H1 (cell line): ENCODE results near the gene TLCD3A. TPM values are rescaled to one million over a fixed set of nuclear protein-coding genes. Genes with fewer than 3 reads are reported as not detected.

Experiments
- CTCF ChIA-PET: fragments of 300-600 bp; sonication (Branson Sonifier 250); formaldehyde crosslinking; loops from one replicate; lab custom pipeline; 2021; ENCODE audit not compliant: partially characterized antibody; lab: Charles Lee
- POLR2A ChIA-PET: fragments of 300-600 bp; sonication (Branson Sonifier 250); formaldehyde crosslinking; loops from one replicate; lab custom pipeline; 2021; ENCODE audit warnings: inconsistent platforms; ENCODE audit not compliant: partially characterized antibody; lab: Charles Lee
- DNase-seq, 2 experiments: peaks; one replicate each; pipeline versions ENCODE4 v3.0.0 to v3.0.0-alpha.2; 2010 to 2022; ENCODE audit warnings: low spot score in 2 of 2, low read depth in 1 of 2, mixed read lengths in 1 of 2
- FAIRE-seq: peaks from 2 replicates; lab custom pipeline; 2011; peaks lifted over from hg19 to GRCh38; lab: Jason Lieb, UNC
- H2AFZ ChIP-seq: 2 replicates; pipeline ENCODE4 v1.8.1; 2012; ENCODE audit warnings: low read length, inconsistent platforms
- H2AK5ac ChIP-seq: 2 replicates; pipeline ENCODE4 v1.6.1; 2013; ENCODE audit warnings: low read depth, low read length
- H2BK120ac ChIP-seq: replicated peaks from 2 replicates; pipeline ENCODE3; 2013; ENCODE audit warnings: low read depth, low read length, inconsistent platforms
- H2BK12ac ChIP-seq: 2 replicates; pipeline ENCODE4 v1.6.1; 2013; ENCODE audit warnings: low read depth, low read length
- H2BK15ac ChIP-seq: 2 replicates; pipeline ENCODE4 v1.6.1; 2013; ENCODE audit warnings: low read length
- H2BK20ac ChIP-seq: 2 replicates; pipeline ENCODE4 v1.6.1; 2013; ENCODE audit warnings: low read length
- H2BK5ac ChIP-seq: 2 replicates; pipeline ENCODE4 v1.6.1; 2013; ENCODE audit warnings: low read depth, low read length
- H3K14ac ChIP-seq: 2 replicates; pipeline ENCODE4 v1.6.1; 2013; ENCODE audit warnings: inconsistent platforms; ENCODE audit not compliant: insufficient read length
- H3K18ac ChIP-seq: 2 replicates; pipeline ENCODE4 v1.6.1; 2013; ENCODE audit warnings: low read length; ENCODE audit errors: extremely low read depth
- H3K23ac ChIP-seq: 2 replicates; pipeline ENCODE4 v1.6.1; 2013; ENCODE audit warnings: inconsistent platforms; ENCODE audit not compliant: insufficient read length
- H3K23me2 ChIP-seq: 2 replicates; pipeline ENCODE4 v1.6.1; 2013; ENCODE audit warnings: low read depth, low read length
- H3K27ac ChIP-seq: 2 replicates; pipeline ENCODE4 v1.6.1; 2011; ENCODE audit warnings: low read depth, low read length, inconsistent platforms
- H3K27me3 ChIP-seq, 4 experiments: replicated peaks in 1 of 4; 1 replicate in 1 of 4; 2 replicates in 3 of 4; pipeline versions ENCODE4 v1.6.1 to v1.8.1; 2011 to 2013; ENCODE audit warnings: low read length in 3 of 4, mild to moderate bottlenecking in 3 of 4, inconsistent platforms in 2 of 4, mixed read lengths in 2 of 4, moderate library complexity in 1 of 4; ENCODE audit not compliant: control insufficient read depth in 3 of 4, insufficient read depth in 3 of 4; ENCODE audit errors: extremely low read depth in 1 of 4
- H3K36me3 ChIP-seq, 4 experiments: 2 replicates each; pipeline versions ENCODE4 v1.6.1 to v1.8.1; 2011 to 2013; ENCODE audit warnings: mild to moderate bottlenecking in 4 of 4, low read length in 3 of 4, moderate library complexity in 2 of 4, control low read depth in 1 of 4, inconsistent platforms in 1 of 4; ENCODE audit not compliant: insufficient read depth in 4 of 4, control insufficient read depth in 2 of 4
- H3K4ac ChIP-seq: replicated peaks from 2 replicates; pipeline ENCODE3; 2013; ENCODE audit warnings: low read length, low read depth, mixed read lengths, inconsistent platforms; ENCODE audit not compliant: insufficient read length
- H3K4me1 ChIP-seq, 4 experiments: replicated peaks in 1 of 4; 1 replicate in 1 of 4; 2 replicates in 3 of 4; pipeline versions ENCODE4 v1.6.1 to v1.8.1; 2011 to 2013; ENCODE audit warnings: low read length in 3 of 4, inconsistent platforms in 2 of 4, mixed read lengths in 1 of 4; ENCODE audit not compliant: insufficient read depth in 4 of 4, control insufficient read depth in 3 of 4
- H3K4me2 ChIP-seq, 2 experiments: 2 replicates each; pipeline versions ENCODE4 v1.6.1 to v1.8.1; 2011 to 2013; ENCODE audit warnings: low read depth in 2 of 2, low read length in 2 of 2, control low read depth in 1 of 2, inconsistent platforms in 1 of 2, mild to moderate bottlenecking in 1 of 2; ENCODE audit not compliant: insufficient read depth in 1 of 2
- H3K4me3 ChIP-seq, 4 experiments: fragments of 200-600, 300-600 bp in 1 of 4; sonication (generic), shearing (Covaris generic), sonication (Bioruptor Twin) in 1 of 4; 2 replicates each; pipeline versions ENCODE4 v1.5.1 to v1.8.1; 2011 to 2016; ENCODE audit warnings: low read length in 4 of 4, low read depth in 3 of 4, control low read depth in 2 of 4, inconsistent platforms in 2 of 4, mild to moderate bottlenecking in 2 of 4, mixed read lengths in 1 of 4, moderate library complexity in 1 of 4; ENCODE audit not compliant: insufficient read depth in 2 of 4; ENCODE audit errors: extremely low read depth in 1 of 4
- H3K56ac ChIP-seq: replicated peaks from 2 replicates; pipeline ENCODE3; 2013; ENCODE audit warnings: low read depth, mild to moderate bottlenecking, mixed read lengths, low read length, inconsistent platforms; ENCODE audit not compliant: insufficient read length
- H3K79me1 ChIP-seq: 2 replicates; pipeline ENCODE4 v1.6.1; 2013; ENCODE audit warnings: low read depth, low read length, control low read depth
- H3K79me2 ChIP-seq, 2 experiments: 2 replicates each; pipeline versions ENCODE4 v1.6.1 to v1.8.1; 2012 to 2013; ENCODE audit warnings: low read length in 2 of 2, mild to moderate bottlenecking in 2 of 2, inconsistent platforms in 1 of 2; ENCODE audit not compliant: insufficient read depth in 2 of 2, control insufficient read depth in 1 of 2
- H3K9ac ChIP-seq, 4 experiments: replicated peaks in 1 of 4; 1 replicate in 1 of 4; 2 replicates in 3 of 4; pipeline versions ENCODE4 v1.6.1 to v1.8.1; 2011 to 2013; ENCODE audit warnings: low read depth in 3 of 4, low read length in 3 of 4, control low read depth in 2 of 4, mild to moderate bottlenecking in 2 of 4, moderate library complexity in 2 of 4, inconsistent platforms in 1 of 4; ENCODE audit errors: extremely low read depth in 1 of 4
- H3K9me3 ChIP-seq, 2 experiments: 2 replicates each; pipeline versions ENCODE4 v1.6.1 to v1.8.1; 2012 to 2013; ENCODE audit warnings: mild to moderate bottlenecking in 2 of 2, moderate library complexity in 2 of 2, control low read depth in 1 of 2, inconsistent platforms in 1 of 2, low read depth in 1 of 2, low read length in 1 of 2, mixed read lengths in 1 of 2; ENCODE audit not compliant: insufficient read depth in 2 of 2
- H4K20me1 ChIP-seq, 2 experiments: replicated peaks in 1 of 2; 2 replicates each; pipeline versions ENCODE3 to v1.8.1; 2011 to 2013; ENCODE audit warnings: inconsistent platforms in 2 of 2, low read length in 2 of 2, mild to moderate bottlenecking in 1 of 2; ENCODE audit not compliant: insufficient read depth in 2 of 2, control insufficient read depth in 1 of 2
- H4K5ac ChIP-seq: 2 replicates; pipeline ENCODE4 v1.6.1; 2013; ENCODE audit warnings: low read length, low read depth, mixed read lengths, inconsistent platforms; ENCODE audit not compliant: insufficient read length
- H4K8ac ChIP-seq: 2 replicates; pipeline ENCODE4 v1.8.0; 2013; ENCODE audit warnings: mild to moderate bottlenecking, moderate library complexity, low read length, inconsistent platforms; ENCODE audit not compliant: insufficient read depth; ENCODE audit errors: extremely low read depth
- H4K91ac ChIP-seq: replicated peaks from 2 replicates; pipeline ENCODE3; 2013; ENCODE audit warnings: low read length, mixed read lengths, inconsistent platforms; ENCODE audit not compliant: insufficient read length
- ASH2L ChIP-seq: fragments of 200-600, 300-600 bp; sonication (generic); IDR thresholded peaks from one replicate; pipeline ENCODE4 v1.7.1; 2017; ENCODE audit warnings: low read length
- BRCA1 ChIP-seq: IDR thresholded peaks from 2 replicates; pipeline ENCODE4 v1.6.1; 2012; ENCODE audit warnings: low read depth, low read length, improper control_type of control experiment
- CEBPB ChIP-seq: IDR thresholded peaks from 2 replicates; pipeline ENCODE4 v1.6.1; 2012; ENCODE audit warnings: low read depth, low read length
- CTCF ChIP-seq, 3 experiments: IDR thresholded peaks; 1 replicate in 2 of 3; 2 replicates in 1 of 3; pipeline versions ENCODE4 v1.5.1 to v1.6.1; 2011; ENCODE audit warnings: low read length in 3 of 3, mild to moderate bottlenecking in 3 of 3, inconsistent platforms in 2 of 3, low read depth in 1 of 3, moderate library complexity in 1 of 3; ENCODE audit not compliant: insufficient read depth in 1 of 3; ENCODE audit errors: control extremely low read depth in 1 of 3
- GABPA ChIP-seq: IDR thresholded peaks from 2 replicates; pipeline ENCODE4 v1.6.1; 2011; ENCODE audit warnings: mild to moderate bottlenecking, low read length, moderate library complexity, borderline replicate concordance; ENCODE audit not compliant: insufficient read depth
- HDAC2 ChIP-seq, 2 experiments: fragments of 300-600 bp in 1 of 2; sonication (generic) in 1 of 2; IDR thresholded peaks; 2 replicates each; pipeline ENCODE4 v1.6.1; 2011 to 2012; ENCODE audit warnings: low read depth in 2 of 2, low read length in 2 of 2, mild to moderate bottlenecking in 2 of 2, moderate library complexity in 2 of 2, borderline replicate concordance in 1 of 2, inconsistent platforms in 1 of 2
- JUN ChIP-seq: IDR thresholded peaks from 2 replicates; pipeline ENCODE4 v1.6.1; 2011; ENCODE audit warnings: low read depth, mild to moderate bottlenecking, improper control_type of control experiment, low read length
- RFX5 ChIP-seq: IDR thresholded peaks from 2 replicates; pipeline ENCODE4 v1.6.1; 2011; ENCODE audit warnings: low read depth, low read length, improper control_type of control experiment, borderline replicate concordance
- SAP30 ChIP-seq: fragments of 300-600 bp; sonication (generic); IDR thresholded peaks from 2 replicates; pipeline ENCODE4 v1.7.1; 2012; ENCODE audit warnings: low read length, moderate library complexity, mild to moderate bottlenecking, inconsistent platforms; ENCODE audit not compliant: insufficient read depth, insufficient replicate concordance
- SIRT6 ChIP-seq: IDR thresholded peaks from one replicate; pipeline ENCODE4 v1.7.1; 2012; ENCODE audit warnings: low read length, inconsistent platforms
- WGBS, 2 experiments: shearing (Covaris generic) in 1 of 2; methylation state at CpG; one replicate each; pipeline versions ENCODE4 v1.1.6 to v1.1.7; 2013 to 2015; ENCODE audit warnings: low lambda C conversion rate in 2 of 2, mixed read lengths in 2 of 2, inconsistent platforms in 1 of 2, low coverage in 1 of 2, missing lambda C conversion rate in 1 of 2; ENCODE audit not compliant: insufficient replicate concordance in 2 of 2, insufficient coverage in 1 of 2, insufficient read length in 1 of 2; ENCODE audit errors: extremely low coverage in 1 of 2, missing lambda C conversion rate in 1 of 2; 5-methylcytosine and 5-hydroxymethylcytosine counted together
- polyA plus RNA-seq, 7 experiments: library from polyadenylated mRNA; depleted of rRNA in 3 of 7; stranded (reverse) in 5 of 7; unstranded in 2 of 7; fragments of >200 nt in 5 of 7; fragments of 200-250 nt in 2 of 7; gene quantifications; 1 replicate in 5 of 7; 2 replicates in 1 of 7; 4 replicates in 1 of 7; pipeline versions ENCODE4 v1.2.1 to v1.2.3, GENCODE V29; 2011 to 2013; ENCODE audit warnings: missing spikeins in 2 of 7, mixed read lengths in 2 of 7
- total RNA-seq: library from RNA; stranded (reverse); fragmentation: NEBNext Ultra II Directional; extraction: Animal tissue kit (Norgen Biotek cat#: 25700); gene quantifications from 2 replicates; pipeline ENCODE4 v1.2.1, GENCODE V29; 2021

The TLCD3A gene
- total and polyA plus RNA-seq, 2 of the 8 experiments (the other 6 are each of a cell fraction or from before 2014, with no cell fraction given) = 26.1 to 48.8 TPM

DNA sequence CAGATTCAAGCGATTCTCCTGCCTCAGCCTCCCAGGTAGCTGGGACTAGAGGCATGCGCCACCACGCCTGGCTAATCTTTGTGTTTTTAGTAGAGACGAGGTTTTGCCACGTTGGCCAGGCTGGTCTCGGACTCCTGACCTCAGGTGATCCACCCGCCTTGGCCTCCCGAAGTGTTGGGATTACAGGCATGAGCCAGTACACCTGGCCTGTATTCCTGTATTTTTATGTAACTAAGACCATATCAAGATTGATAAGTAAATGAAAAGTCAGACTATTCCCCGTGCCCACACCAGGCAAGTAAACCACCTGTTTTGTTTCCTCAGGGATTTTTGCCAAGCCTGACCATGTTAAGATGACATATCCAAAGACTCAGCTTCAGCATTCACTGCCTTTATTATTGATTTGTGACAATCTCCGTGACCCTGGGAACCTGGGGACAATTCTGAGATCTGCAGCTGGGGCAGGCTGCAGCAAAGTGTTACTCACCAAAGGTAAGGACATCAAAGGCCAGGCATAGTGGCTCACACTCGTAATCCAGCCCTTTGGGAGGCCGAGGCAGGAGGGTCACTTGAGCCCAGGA is 55.3 kb downstream of the TLCD3A start:
- Histone ChIP-seq H3K4ac (no peak overlapping the region), H2AFZ (no peak overlapping the region), H3K27me3 (no peaks in the 10 kb centered on the region), H2BK120ac (no peak overlapping the region), H3K9me3 (no peaks in the 10 kb centered on the region), H3K4me2 (no peak overlapping the region), H4K91ac (no peak overlapping the region), H2BK20ac (no peak overlapping the region), H3K23me2 (0 out of 2 replicates have a peak, but pooled peaks cover 2% of the 10 kb centered on the region), H4K20me1 (peaks cover 5 to 9% of the 10 kb centered on the region in 2 experiments), H4K8ac (no peak overlapping the region), H3K56ac (no peak overlapping the region), H4K5ac (no peak overlapping the region), H3K4me1 (peaks cover 0 to 8% (median 3%) of the 10 kb centered on the region in 4 experiments; a peak in 4 of 7 replicates), H3K36me3 (peaks cover 4 to 30% (median 15%) of the 10 kb centered on the region in 4 experiments; a peak in 7 of 8 replicates), H3K9ac (no peak overlapping the region), H3K18ac (no peak overlapping the region), H3K79me1 (peaks cover 2% of the 10 kb centered on the region), H3K23ac (no peak overlapping the region), H3K14ac (no peak overlapping the region), H2BK12ac (no peak overlapping the region), H3K27ac (no peak overlapping the region), H2BK15ac (no peak overlapping the region), H3K79me2 (peaks cover 4 to 29% of the 10 kb centered on the region in 2 experiments; a peak in 3 of 4 replicates), H2AK5ac (no peak overlapping the region), H3K4me3 (no peak overlapping the region), H2BK5ac (no peak overlapping the region)
- ChIA-PET CTCF (interaction anchor here (1.5 to 17.5 kb wide), 3 partner anchors 191 to 209 kb away, joined by 4 to 258 read pairs (median 7); partner anchors contain the start of genes NXN and TIMM22), POLR2A (interaction anchor here (1.4 to 2.1 kb wide), 2 partner anchors 8 to 9 kb away, joined by 3 to 6 read pairs; no protein-coding TSS in a partner anchor)
- no peak for DNase-seq
- no peak for FAIRE-seq
- 94% methylated on average over 12 of the region's 12 CpGs; no CpG with 5 or more reads in 1 of the 2 experiments for WGBS, 2 experiments
- no peak for TF ChIP-seq HDAC2 (IDR thresholded peaks at IDR 0.05; ENCODE audit: borderline replicate concordance in 1 of 2, low read depth in 2 of 2, low read length in 2 of 2)
- no peak for TF ChIP-seq JUN
- no peak for TF ChIP-seq CTCF (IDR thresholded peaks at IDR 0.05; ENCODE audit: control extremely low read depth in 1 of 3, insufficient read depth in 1 of 3, low read depth in 1 of 3, low read length in 3 of 3)
- no peak for TF ChIP-seq GABPA
- no peak for TF ChIP-seq SIRT6
- no peak for TF ChIP-seq RFX5
- TF ChIP-seq ASH2L = no peak
- no peak for TF ChIP-seq CEBPB
- no peak for TF ChIP-seq BRCA1
- no peak for TF ChIP-seq SAP30
